GM19463 (cell line): ENCODE results near the gene TMEM212.

ENCODE experiments used
- ATAC-seq: cut with Tn5 transposase; IDR thresholded peaks from one replicate; pipeline ENCODE4 v1.9.1; 2021; ENCODE audit warnings: mild to moderate bottlenecking, moderate library complexity; ENCODE audit not compliant: unreplicated experiment

Gene TMEM212

DNA sequence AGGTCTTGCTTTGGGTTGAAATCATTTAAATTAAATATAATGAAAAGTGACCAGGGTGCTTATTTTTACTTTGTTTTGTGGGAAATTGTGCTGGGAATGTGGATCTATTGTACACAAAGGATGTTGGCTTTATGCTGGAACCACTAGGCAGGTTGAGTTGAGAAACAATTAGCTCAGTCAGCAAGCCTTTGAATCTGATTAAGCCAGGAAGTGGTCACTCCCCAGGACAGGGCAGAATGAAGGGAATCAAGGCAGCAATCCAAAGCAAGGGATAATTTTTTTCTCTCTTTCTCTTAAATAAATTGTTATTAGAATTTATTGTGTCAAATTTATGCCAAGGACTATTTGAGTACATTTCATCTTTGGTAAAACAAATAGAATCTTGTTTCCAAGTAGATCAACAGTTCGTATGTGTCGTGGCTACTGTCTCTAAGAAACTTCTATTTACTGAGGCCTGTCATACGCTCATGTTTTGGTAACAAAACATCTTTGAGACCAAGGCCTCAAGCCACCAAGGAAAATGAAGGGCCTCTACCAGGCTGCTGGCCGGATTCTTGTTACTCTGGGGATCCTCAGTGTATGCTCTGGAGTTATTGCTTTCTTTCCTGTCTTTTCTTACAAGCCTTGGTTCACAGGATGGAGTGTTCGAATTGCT lies at the start of gene TMEM212:
Gene TMEM212 (plus strand): TSS at position 486 of the 655 bp plus-strand sequence. CDS start 35 bp downstream, at position 521.
- no peak for ATAC-seq

DNA sequence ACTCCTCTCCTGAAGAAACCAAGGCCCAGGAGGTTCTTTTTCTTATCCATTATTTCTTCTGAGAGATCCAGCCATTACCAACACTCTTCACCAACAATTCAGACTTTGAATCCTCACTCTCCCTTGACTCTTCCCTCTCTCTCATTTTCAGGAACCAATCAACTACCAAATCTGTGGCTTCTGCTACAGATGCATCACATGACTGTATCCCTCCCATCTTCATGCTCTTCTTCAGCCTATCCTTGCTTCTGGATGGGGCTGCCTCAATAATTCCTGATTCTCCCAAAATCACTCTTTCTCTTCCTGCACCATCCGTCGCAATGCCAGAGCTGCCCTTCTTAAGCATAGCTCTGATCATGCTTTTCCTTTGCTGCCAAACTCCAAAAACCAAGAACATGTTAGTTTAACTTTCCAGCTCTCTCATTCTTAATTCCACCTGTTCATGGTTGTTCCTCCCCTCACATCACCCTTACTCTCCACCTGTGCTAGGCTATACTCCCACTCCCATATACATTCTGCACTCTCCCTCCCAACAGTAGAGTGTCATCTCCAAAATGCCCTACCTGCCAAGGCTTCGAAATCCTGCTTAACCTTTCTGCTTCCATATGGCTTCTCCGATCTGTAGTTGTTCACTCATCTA lies 46.4 kb upstream of the TMEM212 start:
- peak; percentile 1 for ATAC-seq

DNA sequence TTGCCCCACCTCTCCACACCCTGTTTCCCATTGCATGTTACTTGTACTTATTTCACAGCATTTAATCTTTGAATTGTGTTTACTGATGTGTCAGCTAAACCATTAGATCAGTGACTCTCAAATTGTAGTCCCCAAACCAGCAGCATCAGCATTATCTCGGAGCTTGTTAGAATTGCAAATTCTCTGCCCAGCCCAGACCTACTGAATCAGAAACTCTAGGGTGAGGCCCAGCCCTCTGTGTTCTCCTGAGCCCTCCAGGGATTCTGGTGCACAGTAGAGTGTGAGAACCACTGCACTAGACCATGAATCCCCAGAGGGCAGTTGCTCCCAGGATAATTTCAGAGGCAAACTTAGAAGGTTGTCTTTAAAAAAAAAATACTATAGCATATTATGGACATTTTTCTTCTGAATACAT lies 45.9 kb upstream of the TMEM212 start:
- peak; percentile 82 for ATAC-seq

DNA sequence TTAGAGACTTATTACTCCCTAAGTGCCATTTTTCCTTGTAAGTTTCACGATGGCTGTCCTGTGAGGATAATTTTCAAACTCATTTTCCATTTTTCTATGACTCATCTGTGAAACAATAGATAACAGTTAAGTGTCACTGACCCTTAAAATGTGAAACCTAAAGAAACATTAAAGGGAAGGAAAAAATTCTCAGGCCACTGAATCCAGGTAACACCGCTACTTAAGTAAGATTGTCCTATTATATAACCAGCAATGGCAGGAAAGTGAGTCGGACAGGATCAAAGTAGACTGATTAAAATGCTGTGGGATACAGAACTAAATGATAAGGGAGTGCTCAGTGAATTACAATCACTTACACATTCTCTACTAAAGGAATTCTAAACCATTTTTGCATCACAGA lies 45.3 kb upstream of the TMEM212 start:
- ATAC-seq: no peak

DNA sequence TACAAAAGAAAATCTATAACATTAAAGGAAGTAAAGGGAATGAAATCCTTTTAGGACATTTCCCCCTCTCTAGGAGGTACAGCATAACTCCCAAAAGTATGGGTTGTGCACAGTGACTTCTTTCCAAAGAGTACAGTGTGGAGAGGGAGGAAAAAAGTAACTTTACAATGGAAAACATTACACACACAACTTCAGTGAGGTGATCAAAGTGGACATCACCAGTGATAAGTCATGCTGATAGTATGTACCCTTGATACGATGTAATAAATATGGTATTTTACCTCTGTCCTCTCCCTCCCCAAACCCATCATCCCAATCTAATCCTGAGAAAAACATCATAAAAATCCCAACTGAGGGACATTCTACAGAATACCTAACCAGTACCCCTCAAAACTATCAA lies 43.6 kb upstream of the TMEM212 start:
- ATAC-seq: no peak

DNA sequence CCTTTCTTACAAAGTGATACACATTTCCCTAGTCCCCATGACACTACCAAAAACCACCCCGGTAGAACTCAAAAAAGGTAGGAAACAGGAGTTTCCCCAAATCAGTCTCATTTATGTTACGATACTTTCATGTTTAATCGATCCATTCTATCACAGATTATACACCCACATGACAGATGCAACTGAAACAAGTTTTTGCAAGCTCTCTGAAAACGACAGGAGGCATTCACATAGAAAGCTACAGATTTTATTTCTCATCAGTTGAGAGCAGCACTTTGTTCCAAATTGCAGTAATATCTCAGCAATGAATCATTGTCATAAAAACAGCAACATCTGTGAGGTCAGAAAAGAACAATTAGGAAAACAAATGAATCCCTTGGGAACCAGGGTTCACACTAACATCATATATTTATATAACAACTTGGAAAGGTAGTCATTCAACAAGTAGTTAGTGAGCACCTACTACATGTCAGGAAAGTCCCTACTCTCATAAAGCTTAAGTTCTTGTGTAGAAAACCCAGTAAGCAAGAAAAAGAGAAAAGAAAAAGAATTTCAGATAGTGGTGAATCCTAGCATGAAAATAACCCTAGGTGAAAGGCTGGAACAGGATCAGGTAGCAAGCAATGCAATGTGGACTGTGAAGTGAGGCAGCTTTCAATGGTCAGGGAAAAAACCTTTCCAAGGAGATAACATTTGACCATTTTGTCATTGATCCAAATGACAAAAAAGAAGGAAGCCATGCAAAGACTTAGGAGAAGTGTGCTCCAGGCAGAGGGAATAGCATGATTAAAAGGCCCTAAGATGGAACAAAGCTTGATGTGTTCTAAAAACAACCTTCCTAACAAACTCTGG lies 41.2 kb upstream of the TMEM212 start:
- ATAC-seq: peak; percentile 26

DNA sequence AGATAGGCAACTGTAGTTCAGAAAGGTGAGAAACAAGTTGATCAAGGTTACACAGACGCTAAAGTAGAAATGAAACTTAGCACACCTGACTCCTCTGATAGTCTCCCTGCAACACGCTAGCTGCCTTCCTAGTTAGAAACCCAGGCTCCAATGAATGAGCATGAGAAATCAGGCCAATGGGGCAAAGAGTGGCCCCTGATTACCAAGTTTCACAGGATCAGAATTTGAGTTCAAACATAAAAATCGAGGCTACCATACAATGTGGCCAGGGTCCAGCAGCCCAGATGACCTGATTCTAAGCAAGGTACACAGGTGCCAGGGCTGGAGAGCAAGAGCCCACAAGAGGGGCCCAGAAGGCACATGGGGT lies 40.6 kb upstream of the TMEM212 start:
- ATAC-seq: peak; percentile 44

DNA sequence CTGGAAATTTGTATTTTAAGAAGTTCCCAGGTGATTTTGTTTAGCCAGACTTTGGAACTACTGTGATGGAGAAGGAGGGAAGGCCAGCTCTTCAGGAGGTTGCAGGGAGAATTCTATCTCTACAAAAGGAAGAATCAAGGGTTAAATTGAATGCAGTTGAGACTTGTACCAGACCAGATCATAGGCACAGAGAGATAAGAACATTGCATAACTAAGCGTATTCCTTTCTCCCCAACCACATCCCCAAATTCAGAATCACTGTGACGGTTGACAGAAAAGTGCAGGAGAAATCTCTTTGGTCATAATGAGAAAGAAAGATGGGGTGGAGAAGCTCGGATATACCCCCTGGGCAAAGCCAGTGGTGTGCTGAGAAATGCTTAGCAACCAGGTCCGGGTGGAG lies 40.1 kb upstream of the TMEM212 start:
- no peak for ATAC-seq

DNA sequence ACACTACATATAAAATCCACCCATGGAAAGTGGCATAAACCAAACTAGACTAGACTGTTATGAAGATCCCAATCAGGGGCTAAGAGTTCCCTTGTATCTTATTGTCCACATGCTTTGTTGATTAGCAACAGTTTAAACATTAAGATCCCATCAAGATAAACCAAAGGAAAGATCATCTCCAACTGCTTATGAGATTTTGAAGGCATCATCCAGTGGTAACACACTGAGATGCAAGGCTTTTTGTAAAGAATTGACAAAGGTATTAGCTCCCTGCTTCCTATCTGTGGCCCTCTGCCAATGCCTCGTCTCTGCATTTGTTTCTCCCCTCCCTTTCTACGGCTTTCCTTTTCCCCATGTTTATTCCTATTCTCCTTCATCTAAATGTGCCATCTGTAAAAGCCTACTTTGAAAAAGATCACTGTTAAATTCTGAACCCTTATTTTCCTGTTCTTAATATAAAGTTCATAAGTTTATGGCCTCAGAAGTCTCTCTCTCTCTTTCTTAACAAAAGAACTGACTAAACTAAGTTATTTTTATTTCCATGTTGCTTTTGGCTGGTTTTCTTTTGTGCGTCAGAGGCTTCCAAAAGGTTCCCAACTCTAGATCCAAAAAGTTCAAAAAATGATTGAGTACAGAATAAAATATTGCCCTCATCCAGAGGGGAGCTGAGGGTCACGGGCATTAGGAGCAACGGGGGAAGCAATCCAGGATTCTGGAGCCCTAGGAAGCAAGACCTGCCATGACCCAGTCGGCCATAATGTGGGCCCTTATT lies 38.3 kb upstream of the TMEM212 start:
- no peak for ATAC-seq

DNA sequence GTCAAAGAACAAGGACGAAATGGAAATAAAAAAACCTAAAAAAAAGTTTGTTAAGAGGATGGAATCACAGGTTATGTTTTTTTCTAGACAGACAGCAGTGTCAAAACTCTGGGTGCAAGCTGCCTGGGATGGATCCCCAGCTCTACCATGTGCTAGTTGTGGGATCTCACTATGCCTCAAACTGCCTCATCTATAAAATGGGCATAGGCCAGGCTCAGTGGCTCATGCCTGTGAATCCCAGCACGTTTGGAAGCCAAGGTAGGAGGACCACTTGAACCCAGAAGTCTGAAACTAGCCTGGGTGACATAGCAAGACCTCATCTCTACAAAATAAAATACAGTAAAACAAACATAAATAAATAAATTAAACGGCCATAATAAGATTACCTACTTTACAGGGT lies 37.5 kb upstream of the TMEM212 start:
- no peak for ATAC-seq

DNA sequence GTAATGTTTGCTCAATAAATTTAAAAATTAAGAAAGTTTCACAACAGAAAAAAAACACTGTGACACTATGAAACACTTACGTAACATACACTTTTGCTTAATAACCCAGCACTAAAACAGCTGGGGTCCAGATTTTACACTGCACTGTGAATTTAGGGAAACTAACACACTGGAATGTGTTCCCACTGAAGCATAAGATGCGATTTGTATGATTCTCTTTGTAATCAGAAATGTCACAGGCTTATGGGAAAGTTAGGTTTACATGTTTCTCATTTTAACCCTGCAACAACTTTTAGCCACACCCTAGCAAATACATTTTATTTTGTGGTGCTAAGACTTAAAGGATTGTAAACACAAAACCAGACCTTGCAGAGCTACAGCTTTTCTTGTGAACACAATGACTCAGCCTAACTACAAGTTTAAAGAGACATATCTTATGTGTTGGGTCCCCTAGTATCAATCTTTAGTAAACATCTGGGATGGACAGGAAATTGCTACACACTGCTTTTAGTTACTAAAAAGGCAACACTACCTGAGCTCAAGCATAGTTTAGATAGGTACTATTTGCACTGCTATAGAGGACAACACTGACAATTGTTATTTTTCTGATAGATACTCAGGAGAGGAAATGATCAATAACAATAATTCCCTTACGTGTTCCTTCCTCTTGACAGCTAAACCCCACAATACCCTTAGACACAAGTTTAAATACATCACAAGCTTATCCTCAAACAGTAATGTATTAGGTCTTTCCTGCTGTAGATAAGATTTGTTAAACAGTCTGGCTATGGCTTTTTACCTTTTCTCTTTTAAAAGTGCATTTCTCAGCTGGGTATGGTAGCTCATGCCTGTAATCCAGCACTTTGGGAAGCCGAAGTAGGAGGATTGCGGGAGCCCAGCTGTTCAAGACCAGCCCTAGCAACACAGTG lies 36.7 kb upstream of the TMEM212 start:
- ATAC-seq: no peak

DNA sequence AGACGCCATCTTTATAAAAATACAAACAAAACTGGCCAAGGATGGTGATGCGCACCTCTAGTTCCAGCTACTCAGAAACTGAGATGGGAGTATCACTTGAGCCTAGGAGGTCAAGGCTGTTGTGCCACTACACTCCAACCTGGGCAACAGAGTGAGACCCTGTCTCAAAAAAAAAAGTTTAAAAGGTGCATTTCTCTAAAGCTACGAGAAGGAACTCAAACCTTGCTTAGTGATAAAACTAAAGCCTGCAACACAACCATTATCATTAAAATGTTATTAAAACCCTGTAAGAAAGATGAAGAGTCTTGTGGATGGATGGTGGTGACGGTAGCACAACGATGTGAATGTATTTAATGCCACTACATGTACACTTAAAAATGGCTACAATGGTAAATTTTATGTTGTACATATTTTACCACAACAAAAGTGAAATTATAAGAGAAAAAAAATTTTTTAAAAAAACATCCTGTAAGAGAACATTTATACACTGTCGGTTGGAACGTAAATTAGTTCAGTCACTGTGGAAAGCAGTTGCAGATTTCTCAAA lies 35.9 kb upstream of the TMEM212 start:
- no peak for ATAC-seq

DNA sequence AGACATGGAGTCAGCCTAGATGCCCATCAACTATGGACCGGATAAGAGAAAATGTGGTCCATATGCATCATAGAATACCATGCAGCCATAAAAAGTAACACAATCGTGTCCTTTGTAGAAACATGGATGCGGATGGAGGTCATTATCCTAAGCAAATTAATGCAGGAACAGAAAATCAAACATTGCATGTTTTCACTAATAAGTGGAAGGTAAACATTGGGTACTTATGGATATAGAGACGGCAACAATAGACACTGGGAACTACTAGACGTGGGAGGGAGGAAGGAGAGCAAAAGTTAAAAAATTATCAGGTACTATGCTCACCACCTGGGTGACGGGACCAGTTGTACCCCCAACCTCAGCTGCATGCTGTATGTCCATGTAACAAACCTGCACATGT lies 35.3 kb upstream of the TMEM212 start:
- ATAC-seq: no peak

DNA sequence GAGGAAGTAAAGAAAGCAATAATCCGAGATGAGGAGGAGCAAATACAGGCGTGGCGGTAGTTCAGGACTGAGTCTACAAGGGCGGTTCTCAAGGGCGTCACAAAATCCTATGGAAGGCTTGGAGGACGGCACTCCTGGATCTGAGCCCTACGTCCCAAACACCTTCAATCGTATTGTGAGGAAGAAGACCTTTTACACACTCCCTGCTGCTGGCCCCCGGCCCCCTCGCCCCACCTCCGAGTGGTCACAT lies 33.6 kb upstream of the TMEM212 start:
- peak; percentile 27 for ATAC-seq

DNA sequence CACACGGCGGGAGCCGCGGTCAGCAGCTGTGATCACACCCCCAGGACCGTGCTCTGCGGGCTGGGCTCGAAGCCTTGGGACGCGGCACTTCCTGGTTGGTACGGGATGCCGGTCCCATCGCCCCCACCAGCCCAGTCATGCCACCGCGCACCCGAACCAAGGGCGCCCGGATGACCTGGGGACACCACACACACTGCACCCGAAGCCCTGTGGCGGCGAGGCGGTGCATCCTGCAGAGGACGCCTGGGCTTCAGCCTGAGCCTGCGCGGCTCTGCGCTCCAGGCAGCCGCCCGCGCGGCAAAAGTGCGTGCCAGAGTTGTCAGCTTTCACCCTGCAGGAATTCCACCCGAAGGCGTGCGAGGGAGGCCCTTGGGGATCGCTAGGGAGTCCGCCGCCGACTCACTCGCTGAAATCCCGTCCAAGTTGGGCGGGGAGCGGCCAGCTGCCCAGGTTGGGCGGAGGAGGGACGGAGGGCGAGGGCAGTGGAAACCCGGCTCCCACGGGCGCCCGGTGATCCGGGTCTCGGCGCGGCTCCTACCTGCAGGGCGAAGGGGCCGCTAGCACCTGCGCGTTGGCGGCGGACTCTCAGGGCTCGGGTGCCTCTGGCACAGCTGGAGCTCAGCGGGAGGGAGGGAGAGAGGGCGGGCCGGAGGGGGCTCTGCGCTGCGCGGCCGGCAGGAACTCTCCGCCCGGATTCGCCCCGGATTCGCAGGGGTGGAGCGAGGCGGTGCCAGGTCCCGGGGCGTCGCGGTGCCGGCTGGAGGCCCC lies 33.1 kb upstream of the TMEM212 start, which contains the start of gene PLD1:
Gene PLD1 (minus strand): TSS at position 623 of the 768 bp plus-strand sequence. CDS start 72,432 bp downstream, outside the sequence.
- peak; percentile 64 for ATAC-seq

DNA sequence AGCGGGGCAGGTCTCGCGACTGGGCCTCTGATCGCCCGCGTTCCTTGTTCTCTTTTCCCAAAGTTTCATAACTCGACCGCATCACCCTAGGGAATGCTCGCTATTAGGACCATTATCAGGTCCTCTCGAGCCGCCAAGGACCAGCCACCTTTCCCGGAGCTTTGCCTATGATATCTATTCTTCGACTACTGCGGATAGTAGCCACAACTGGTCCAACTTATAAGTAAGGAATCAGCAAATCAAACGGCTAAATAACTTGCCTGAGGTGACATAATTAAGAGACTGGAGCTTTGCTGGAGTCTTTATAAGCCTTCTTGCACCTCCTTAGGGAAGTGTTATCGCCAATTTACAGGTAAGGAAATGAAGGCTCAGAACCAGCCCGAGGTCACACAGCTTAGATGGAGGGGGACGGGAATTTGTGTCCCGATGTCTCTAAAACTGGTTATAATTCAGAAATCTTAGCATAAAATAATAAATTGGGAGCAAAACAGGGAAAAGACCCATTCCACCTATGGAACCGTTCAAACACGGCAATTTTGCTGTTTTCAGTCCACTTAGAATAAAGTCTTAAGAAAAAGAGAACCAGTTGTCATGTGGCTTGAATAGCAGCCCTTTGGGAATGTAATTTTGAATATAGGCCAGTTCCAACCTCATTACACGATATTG lies 32.4 kb upstream of the TMEM212 start:
- no peak for ATAC-seq

DNA sequence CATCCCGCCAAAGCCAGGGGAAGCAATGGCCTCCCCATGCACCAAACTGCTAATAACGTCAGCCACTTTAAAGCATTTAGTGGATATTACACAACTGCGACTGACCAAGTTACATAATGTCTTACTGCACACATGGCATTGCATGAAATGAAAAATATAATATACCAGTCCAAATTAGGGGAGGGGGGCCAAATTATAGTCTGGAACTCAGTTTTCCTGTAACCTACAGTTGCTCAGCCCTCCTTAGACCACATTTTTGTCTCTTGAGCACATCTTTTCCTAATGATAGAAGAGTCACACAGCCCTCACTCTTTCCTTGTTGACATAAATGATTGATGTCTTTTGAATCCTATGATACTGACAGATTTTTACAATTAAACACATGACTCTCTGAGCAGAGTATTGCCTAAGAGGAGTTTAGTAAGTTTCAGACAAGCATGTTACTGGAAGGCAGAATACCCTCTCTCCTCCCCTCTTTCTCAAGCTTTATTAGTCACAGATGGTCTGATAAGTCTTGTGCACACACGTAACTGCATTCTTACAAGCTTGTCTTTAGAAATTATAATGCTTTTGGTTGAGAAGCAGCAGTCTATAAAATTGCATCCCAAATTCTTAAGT lies 31.7 kb upstream of the TMEM212 start:
- no peak for ATAC-seq

DNA sequence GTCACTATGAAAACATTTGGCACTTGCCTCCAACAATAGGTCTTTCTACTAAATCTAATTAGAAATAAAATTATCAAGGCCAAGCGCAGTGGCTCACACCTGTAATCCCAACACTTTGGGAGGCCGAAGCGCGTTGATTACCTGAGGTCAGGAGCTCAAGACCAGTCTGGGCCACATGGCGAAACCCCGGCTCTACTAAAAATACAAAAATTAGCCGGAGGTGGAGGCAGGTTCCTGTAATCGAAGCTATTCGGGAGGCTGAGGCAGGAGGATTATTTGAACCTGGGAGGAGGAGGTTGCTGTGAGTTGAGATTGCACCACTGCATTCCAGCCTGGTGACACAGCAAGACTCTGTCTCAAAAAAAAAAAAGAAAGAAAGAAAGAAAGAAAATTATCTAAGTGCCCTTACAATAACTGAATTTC lies 31.2 kb upstream of the TMEM212 start:
- no peak for ATAC-seq
